Inferior parietal cortex (tissue), 1 donor: ENCODE results near the gene FBXL16.
"Not testable (repeated sequence)": the region's sequence is repeated elsewhere in the genome, so short reads cannot be mapped to it uniquely, and the experiment has no call there.

ENCODE experiments used
- DNase-seq: peaks from one replicate; pipeline ENCODE4 v3.0.0-alpha.2; 2016; ENCODE audit errors: extremely low spot score

FBXL16 gene

GRCh38 chr16:692356-693108 lies 13.1 kb downstream of the FBXL16 start:
- DNase-seq, result no peak

GRCh38 chr16:691242-691641 lies 14.4 kb downstream of the FBXL16 start:
- not testable (repeated sequence) for DNase-seq

- DNase-seq, result no peak
Measured at GRCh38 chr16:689175-689897, 16.3 kb downstream of the FBXL16 start.

- no peak for DNase-seq
Measured at GRCh38 chr16:687499-687898, 18.1 kb downstream of the FBXL16 start.

- no peak for DNase-seq
Measured at GRCh38 chr16:686459-687260, 18.9 kb downstream of the FBXL16 start.

- DNase-seq, result no peak
Measured at GRCh38 chr16:685967-686366, 19.6 kb downstream of the FBXL16 start.

- no peak for DNase-seq
Measured at GRCh38 chr16:684961-685696, 20.5 kb downstream of the FBXL16 start.

GRCh38 chr16:684071-684794 lies 21.4 kb downstream of the FBXL16 start, which contains the start of gene JMJD8:
Gene JMJD8 (minus strand): TSS chr16:684334. CDS start chr16:684319, 15 bp downstream.
- peak; percentile 96 for DNase-seq

- DNase-seq, result no peak
Measured at GRCh38 chr16:683396-684070, 22.1 kb downstream of the FBXL16 start.

- no peak for DNase-seq
Measured at GRCh38 chr16:682493-683395, 22.9 kb downstream of the FBXL16 start.

- DNase-seq, result no peak
Measured at GRCh38 chr16:681746-682427, 23.7 kb downstream of the FBXL16 start.

GRCh38 chr16:680967-681745 lies 24.4 kb downstream of the FBXL16 start:
- DNase-seq, result no peak

GRCh38 chr16:680625-680945 lies 25.0 kb downstream of the FBXL16 start:
- no peak for DNase-seq

GRCh38 chr16:679814-680624 lies 25.6 kb downstream of the FBXL16 start, which contains the start of gene STUB1:
Gene STUB1 (plus strand): TSS chr16:680410. CDS start chr16:680526, 116 bp downstream.
- DNase-seq, result peak; percentile 75

- DNase-seq, result no peak
Measured at GRCh38 chr16:678858-679813, 26.5 kb downstream of the FBXL16 start.
